ENCODE measurements around the gene TTC16.
A peak's percentile ranks its signal among the peaks of the same experiment; 100 is the strongest.
"Not testable (repeated sequence)": the region's sequence is repeated elsewhere in the genome, so short reads cannot be mapped to it uniquely, and the experiment has no call there.

TTC16 gene

DNA sequence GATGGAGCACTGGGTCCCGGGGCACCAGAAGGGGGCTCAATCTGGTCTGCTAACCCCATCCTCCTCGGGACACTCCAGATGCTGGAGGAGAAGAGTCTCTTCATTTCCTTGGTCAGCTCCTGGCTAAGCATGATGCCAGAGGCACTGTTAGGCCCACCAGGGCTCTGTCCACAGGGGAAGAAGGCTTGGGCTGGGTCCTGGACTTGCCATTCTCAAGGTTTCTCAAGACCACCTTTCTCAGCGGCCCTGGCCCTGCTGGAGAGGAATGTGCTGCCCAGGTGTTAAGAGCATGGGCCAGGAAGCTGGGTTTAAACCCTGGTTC, 54.7 kb downstream of the TTC16 start:
- DNase-seq, result no peak

- DNase-seq, result peak; percentile 89
These were observed 55.2 kb downstream of the TTC16 start for GRCh38 chr9:127770905-127771569.

- DNase-seq, result no peak
These were observed 55.8 kb downstream of the TTC16 start for GRCh38 chr9:127771570-127772189.

- no peak for DNase-seq
These were observed 56.7 kb downstream of the TTC16 start for GRCh38 chr9:127772603-127773002.

- DNase-seq, result no peak
These were observed 57.4 kb downstream of the TTC16 start for GRCh38 chr9:127773272-127773671.

GRCh38 chr9:127773981-127774380, 58.1 kb downstream of the TTC16 start:
- no peak for DNase-seq

GRCh38 chr9:127776195-127776923, 60.5 kb downstream of the TTC16 start:
- no peak for DNase-seq

DNA sequence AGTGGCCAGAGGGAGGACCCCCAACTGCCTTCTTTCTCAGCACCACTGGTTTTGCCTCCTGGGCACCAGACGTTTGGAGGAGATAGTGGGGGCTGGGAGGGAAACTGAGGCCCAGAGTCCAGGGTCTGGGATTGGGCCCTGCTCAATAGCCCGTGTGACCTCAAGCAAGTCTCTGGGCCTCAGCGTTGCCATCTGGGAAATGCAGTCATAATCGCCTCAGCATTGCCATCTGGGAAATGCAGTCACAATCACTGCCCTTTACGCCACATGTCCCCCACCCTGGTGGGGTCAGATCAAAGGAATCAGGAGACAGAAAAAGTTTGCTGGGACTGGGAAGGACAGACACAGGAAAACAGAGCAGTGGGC, 61.0 kb downstream of the TTC16 start:
- no peak for DNase-seq

DNA sequence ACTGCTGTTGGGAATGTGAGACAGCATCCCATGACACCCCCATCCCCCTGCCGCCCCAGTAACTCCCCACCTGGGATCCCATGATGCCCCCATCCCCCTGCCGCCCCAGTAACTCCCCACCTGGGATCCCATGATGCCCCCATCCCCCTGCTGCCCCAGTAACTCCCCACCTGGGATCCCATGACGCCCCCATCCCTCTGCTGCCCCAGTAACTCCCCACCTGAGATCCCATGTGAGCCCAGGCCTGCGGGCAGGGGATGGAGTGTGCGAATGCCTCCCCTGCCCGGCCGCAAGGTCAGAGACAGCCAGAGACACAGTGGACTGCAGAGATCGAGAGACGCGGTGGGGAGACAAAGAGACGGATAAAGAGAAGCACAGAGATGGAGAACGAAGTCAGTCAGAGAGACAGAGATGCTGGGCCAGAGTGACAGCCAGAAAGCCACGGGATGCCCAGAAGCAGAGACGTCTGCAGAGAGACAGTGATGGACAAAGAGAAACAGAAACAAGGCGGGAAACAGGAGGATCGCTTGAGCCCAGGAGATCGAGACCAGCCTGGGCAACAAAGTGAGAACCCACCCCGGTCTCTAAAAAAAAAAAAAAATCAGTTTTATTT, 61.6 kb downstream of the TTC16 start:
- DNase-seq, result no peak

DNA sequence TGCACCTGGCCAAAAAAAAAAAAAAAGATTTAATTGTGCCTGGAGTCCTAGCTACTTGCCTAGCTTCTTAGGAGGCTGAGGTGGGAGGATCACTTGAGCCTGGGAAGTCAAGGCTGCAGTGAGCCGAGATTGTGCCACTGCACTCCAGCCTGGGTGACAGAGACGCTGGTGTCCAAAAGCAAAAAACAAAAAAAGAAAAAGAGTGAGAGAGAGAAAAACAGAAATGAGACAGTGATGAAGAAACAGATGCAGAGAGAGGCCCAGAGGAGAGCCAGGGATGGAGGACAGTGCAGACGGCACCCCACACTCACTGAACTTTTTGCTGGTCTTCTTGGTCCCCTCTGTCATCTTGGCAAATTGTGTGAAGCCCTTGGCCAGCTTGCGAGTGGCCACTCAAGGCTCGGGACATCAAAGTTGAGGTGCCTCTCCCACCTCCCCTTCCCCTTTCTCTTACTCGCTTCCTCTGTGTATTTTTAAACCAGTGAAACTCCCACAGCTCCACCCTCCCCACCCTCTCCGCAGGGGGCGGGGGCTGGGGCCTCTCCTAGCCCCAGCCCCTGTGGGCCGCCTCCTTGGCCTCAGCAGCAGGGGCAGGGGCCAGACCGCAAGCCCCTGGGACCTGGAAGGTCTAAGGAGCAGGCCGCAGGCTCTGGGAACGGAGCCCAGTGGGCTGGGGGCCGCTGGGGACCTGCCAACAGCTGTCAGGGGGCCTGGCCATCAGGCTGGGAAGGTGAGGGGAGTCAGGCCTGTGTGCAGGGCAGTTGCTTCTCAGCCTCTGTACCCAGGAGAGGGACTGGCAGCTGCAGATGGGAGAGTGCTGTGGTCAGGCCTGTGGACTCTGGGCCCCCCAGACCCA, 62.6 kb downstream of the TTC16 start, which contains the start of gene SH2D3C:
TSS of gene SH2D3C (minus strand) at position 387 of the 856 bp plus-strand sequence. CDS start at position 348, 39 bp downstream.
- no peak for DNase-seq

GRCh38 chr9:127779136-127779981, 63.5 kb downstream of the TTC16 start:
- no peak for DNase-seq

GRCh38 chr9:127780126-127780885, 64.4 kb downstream of the TTC16 start:
- no peak for DNase-seq

DNA sequence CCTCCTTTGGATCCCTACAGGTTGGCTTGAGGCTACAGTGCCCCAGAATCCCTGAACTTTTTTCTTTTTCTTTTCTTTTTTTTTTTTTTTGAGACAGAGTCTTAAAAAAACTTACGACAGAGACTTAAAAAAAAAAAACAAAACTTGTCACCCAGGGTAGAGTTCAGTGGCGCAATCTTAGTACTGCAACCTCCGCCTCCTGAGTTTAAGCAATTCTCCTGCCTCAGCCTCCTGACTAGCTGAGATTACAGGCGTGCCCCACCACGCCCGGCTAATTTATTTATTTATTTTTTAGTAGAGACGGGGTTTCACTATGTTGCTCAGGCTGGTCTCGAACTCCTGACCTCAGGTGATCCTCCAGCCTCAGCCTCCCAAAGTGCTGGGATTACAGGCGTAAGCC, 65.0 kb downstream of the TTC16 start:
- DNase-seq, result not testable (repeated sequence)

Data from SHP77 treated with DMSO at 0.1 percent for 48 hours (cell line).